PC-3 (cell line): ENCODE data around the gene ST6GALNAC6. TPM values are rescaled to one million over a fixed set of nuclear protein-coding genes. Genes with fewer than 3 reads are reported as not detected.

ENCODE experiments used
- ATAC-seq: fragments of 200-7000 bp; cut with Tn5 transposase; 2 replicates; pipeline ENCODE4 v1.9.1; 2020; ENCODE audit warnings: mild to moderate bottlenecking, moderate library complexity
- BruUV-seq: library from RNA; stranded (reverse); fragments of 400-500 nt; replicated peaks from 2 replicates; lab custom pipeline; 2021; lab: Mats Ljungman, UMichigan
- CTCF ChIA-PET: fragments of 300-600 bp; sonication (Branson Sonifier 250); formaldehyde crosslinking; loops from one replicate; lab custom pipeline; 2022; ENCODE audit warnings: antibody characterized with exemption; lab: Charles Lee
- POLR2A ChIA-PET: fragments of 300-600 bp; sonication (Branson Sonifier 250); formaldehyde crosslinking; loops from one replicate; lab custom pipeline; 2022; ENCODE audit warnings: antibody characterized with exemption; ENCODE audit not compliant: unreplicated experiment; lab: Charles Lee
- DNase-seq: peaks from one replicate; pipeline ENCODE4 v3.0.0-alpha.2; 2015
- H2AFZ ChIP-seq: fragments of 300-600 bp; sonication (generic); 2 replicates; pipeline ENCODE4 v1.6.0; 2016; ENCODE audit warnings: antibody characterized with exemption, low read length
- H3F3A ChIP-seq: fragments of 300-600 bp; sonication (generic); one replicate; pipeline ENCODE4 v1.6.0; 2017; ENCODE audit warnings: antibody characterized with exemption, low read length, control low read depth, mild to moderate bottlenecking; ENCODE audit not compliant: unreplicated experiment
- H3K27ac ChIP-seq: fragments of 300-600 bp; sonication (generic); 2 replicates; pipeline ENCODE4 v1.5.1; 2016; ENCODE audit warnings: mild to moderate bottlenecking, low read length
- H3K27me3 ChIP-seq: fragments of 300-600 bp; sonication (generic); 2 replicates; pipeline ENCODE4 v1.6.1; 2016; ENCODE audit warnings: low read length, mixed read lengths
- H3K36me3 ChIP-seq: fragments of 300-600 bp; sonication (generic); 2 replicates; pipeline ENCODE4 v1.6.1; 2016; ENCODE audit warnings: low read depth, mixed run types, low read length, mixed read lengths
- H3K4me1 ChIP-seq: fragments of 300-600 bp; sonication (generic); 2 replicates; pipeline ENCODE4 v1.5.1; 2016; ENCODE audit warnings: low read length; ENCODE audit not compliant: insufficient read depth
- H3K4me2 ChIP-seq: fragments of 300-600 bp; sonication (generic); 2 replicates; pipeline ENCODE4 v1.6.0; 2016; ENCODE audit warnings: low read length
- H3K4me3 ChIP-seq: fragments of 300-600 bp; sonication (generic); 2 replicates; pipeline ENCODE4 v1.5.1; 2016; ENCODE audit warnings: mild to moderate bottlenecking, low read length, mixed read lengths
- H3K79me2 ChIP-seq: fragments of 300-600 bp; sonication (generic); 2 replicates; pipeline ENCODE4 v1.6.1; 2017; ENCODE audit warnings: low read length, mixed read lengths
- H3K9ac ChIP-seq: fragments of 300-600 bp; sonication (generic); 2 replicates; pipeline ENCODE4 v1.6.0; 2016; ENCODE audit warnings: mild to moderate bottlenecking, low read length
- H3K9me2 ChIP-seq: fragments of 300-600 bp; sonication (generic); replicated peaks from 2 replicates; pipeline ENCODE4 v1.6.1; 2016; ENCODE audit warnings: mixed run types, low read length, mixed read lengths
- H3K9me3 ChIP-seq: fragments of 300-600 bp; sonication (generic); 2 replicates; pipeline ENCODE4 v1.6.1; 2016; ENCODE audit warnings: low read length, mixed read lengths
- H4K20me1 ChIP-seq: fragments of 300-600 bp; sonication (generic); 2 replicates; pipeline ENCODE4 v1.6.1; 2016; ENCODE audit warnings: low read length, mixed read lengths
- EZH2 ChIP-seq: fragments of 300-600 bp; sonication (generic); IDR thresholded peaks from one replicate; pipeline ENCODE4 v1.6.1; 2017; ENCODE audit warnings: antibody characterized with exemption, mild to moderate bottlenecking, low read length; ENCODE audit not compliant: unreplicated experiment
- EZH2phosphoT487 ChIP-seq: fragments of 300-600 bp; sonication (generic); IDR thresholded peaks from 2 replicates; pipeline ENCODE4 v1.6.1; 2018; ENCODE audit warnings: mild to moderate bottlenecking, antibody characterized with exemption, low read length, borderline replicate concordance
- intact Hi-C: fragments of 100-400 bp; cut with micrococcal nuclease; formaldehyde crosslinking; loops from 2 replicates; pipeline ENCODE4 v1.9.0; 2023
- total RNA-seq: library from RNA; depleted of rRNA; stranded (reverse); fragments of >200 nt; gene quantifications from 2 replicates; pipeline ENCODE4 v1.2.3, GENCODE V29; 2014
- TF ChIP-seq, protein P1 (sequence below): fragments of 300-600 bp; sonication (generic); conservative IDR thresholded peaks from 2 replicates; pipeline ENCODE4 v1.5.1; 2017; ENCODE audit warnings: antibody characterized with exemption, low read depth, mild to moderate bottlenecking, low read length

ST6GALNAC6 gene
- total RNA-seq, 1 experiment from 2014 or later: 14.5 TPM

- no peak overlapping the region for H3K9ac ChIP-seq
- no peaks in the 10 kb centered on the region for H4K20me1 ChIP-seq
- H3F3A ChIP-seq: no peaks in the 10 kb centered on the region
- H3K4me1 ChIP-seq: no peaks in the 10 kb centered on the region
- CTCF ChIA-PET: no interaction called here
- H3K9me3 ChIP-seq: no peaks in the 10 kb centered on the region
- H2AFZ ChIP-seq: no peak overlapping the region
- no TSS peak for BruUV-seq
- DNase-seq: no peak
- H3K27ac ChIP-seq: no peak overlapping the region
- no peak overlapping the region for H3K4me2 ChIP-seq
- POLR2A ChIA-PET: no interaction called here
- no peaks in the 10 kb centered on the region for H3K9me2 ChIP-seq
- ATAC-seq: no peak
- no peaks in the 10 kb centered on the region for H3K36me3 ChIP-seq
- TF ChIP-seq EZH2: no peak
- no peak for TF ChIP-seq EZH2phosphoT487
- TF ChIP-seq, protein P1, sequence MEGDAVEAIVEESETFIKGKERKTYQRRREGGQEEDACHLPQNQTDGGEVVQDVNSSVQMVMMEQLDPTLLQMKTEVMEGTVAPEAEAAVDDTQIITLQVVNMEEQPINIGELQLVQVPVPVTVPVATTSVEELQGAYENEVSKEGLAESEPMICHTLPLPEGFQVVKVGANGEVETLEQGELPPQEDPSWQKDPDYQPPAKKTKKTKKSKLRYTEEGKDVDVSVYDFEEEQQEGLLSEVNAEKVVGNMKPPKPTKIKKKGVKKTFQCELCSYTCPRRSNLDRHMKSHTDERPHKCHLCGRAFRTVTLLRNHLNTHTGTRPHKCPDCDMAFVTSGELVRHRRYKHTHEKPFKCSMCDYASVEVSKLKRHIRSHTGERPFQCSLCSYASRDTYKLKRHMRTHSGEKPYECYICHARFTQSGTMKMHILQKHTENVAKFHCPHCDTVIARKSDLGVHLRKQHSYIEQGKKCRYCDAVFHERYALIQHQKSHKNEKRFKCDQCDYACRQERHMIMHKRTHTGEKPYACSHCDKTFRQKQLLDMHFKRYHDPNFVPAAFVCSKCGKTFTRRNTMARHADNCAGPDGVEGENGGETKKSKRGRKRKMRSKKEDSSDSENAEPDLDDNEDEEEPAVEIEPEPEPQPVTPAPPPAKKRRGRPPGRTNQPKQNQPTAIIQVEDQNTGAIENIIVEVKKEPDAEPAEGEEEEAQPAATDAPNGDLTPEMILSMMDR: no peak
- intact Hi-C loops: no loop called here
- no peak overlapping the region for H3K4me3 ChIP-seq
- H3K27me3 ChIP-seq: no peaks in the 10 kb centered on the region
- H3K79me2 ChIP-seq: no peaks in the 10 kb centered on the region
Measured at GRCh38 chr9:127858041-127858512, 41.3 kb downstream of the ST6GALNAC6 start.

DNA sequence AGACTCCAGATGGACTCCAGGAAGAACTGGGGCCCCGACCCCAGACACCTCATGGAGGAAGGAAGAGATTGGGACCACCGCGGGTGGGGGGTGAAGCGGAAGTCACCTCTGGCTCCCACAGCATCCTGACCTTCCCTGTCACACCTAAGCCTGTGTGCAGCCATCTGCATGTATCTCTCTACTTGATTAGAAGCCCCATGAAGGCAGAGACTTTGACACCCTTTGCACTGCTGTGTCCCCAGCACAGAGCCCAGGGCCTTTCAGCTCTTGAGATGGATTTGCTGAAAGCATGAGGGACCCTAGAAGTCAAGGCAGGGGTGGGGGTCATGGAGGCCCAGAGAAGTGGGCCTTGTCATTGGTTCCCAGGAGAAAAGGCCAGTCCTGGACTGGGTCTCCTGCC, 42.1 kb downstream of the ST6GALNAC6 start:
- ChIA-PET CTCF (no interaction called here), POLR2A (no interaction called here)
- Histone ChIP-seq H3F3A (no peaks in the 10 kb centered on the region), H3K27me3 (no peaks in the 10 kb centered on the region), H3K27ac (no peak overlapping the region), H3K79me2 (no peaks in the 10 kb centered on the region), H4K20me1 (no peaks in the 10 kb centered on the region), H3K4me2 (no peak overlapping the region), H3K36me3 (no peaks in the 10 kb centered on the region), H2AFZ (no peak overlapping the region), H3K9ac (no peak overlapping the region), H3K9me3 (no peaks in the 10 kb centered on the region), H3K4me3 (no peak overlapping the region), H3K9me2 (no peaks in the 10 kb centered on the region), H3K4me1 (no peaks in the 10 kb centered on the region)
- intact Hi-C loops: no loop called here
- ATAC-seq (no peak), DNase-seq (no peak)
- no peak for TF ChIP-seq EZH2
- no peak for TF ChIP-seq EZH2phosphoT487
- TF ChIP-seq, protein P1: no peak
- BruUV-seq: no TSS peak

GRCh38 chr9:127856729-127857116, 42.7 kb downstream of the ST6GALNAC6 start:
- Histone ChIP-seq H4K20me1 (no peaks in the 10 kb centered on the region), H3F3A (no peaks in the 10 kb centered on the region), H2AFZ (no peak overlapping the region), H3K9me3 (no peaks in the 10 kb centered on the region), H3K79me2 (no peaks in the 10 kb centered on the region), H3K36me3 (no peaks in the 10 kb centered on the region), H3K4me2 (no peak overlapping the region), H3K27ac (no peak overlapping the region), H3K9me2 (no peaks in the 10 kb centered on the region), H3K4me3 (no peak overlapping the region), H3K9ac (no peak overlapping the region), H3K27me3 (no peaks in the 10 kb centered on the region), H3K4me1 (no peaks in the 10 kb centered on the region)
- POLR2A ChIA-PET: no interaction called here
- TF ChIP-seq EZH2 (no peak), EZH2phosphoT487 (no peak)
- TF ChIP-seq, protein P1: no peak
- intact Hi-C loops: no loop called here
- BruUV-seq: no TSS peak
- DNase-seq (no peak), ATAC-seq (no peak)
- CTCF ChIA-PET: no interaction called here
